GM19397 (cell line): ENCODE results near the gene DCPS.
"Not testable (repeated sequence)": the region's sequence is repeated elsewhere in the genome, so short reads cannot be mapped to it uniquely, and the experiment has no call there.

Experiments used
- ATAC-seq: cut with Tn5 transposase; IDR thresholded peaks from one replicate; pipeline ENCODE4 v1.9.1; 2021; ENCODE audit warnings: mild to moderate bottlenecking, moderate library complexity; ENCODE audit not compliant: unreplicated experiment

The DCPS gene

GRCh38 chr11:126357969-126358762 is 54.3 kb downstream of the DCPS start:
- no peak for ATAC-seq

GRCh38 chr11:126358763-126359160 is 54.9 kb downstream of the DCPS start:
- no peak for ATAC-seq

- no peak for ATAC-seq
Observed at GRCh38 chr11:126359431-126360048, 55.7 kb downstream of the DCPS start.

GRCh38 chr11:126360049-126360446 is 56.2 kb downstream of the DCPS start:
- ATAC-seq: no peak

- ATAC-seq: no peak
Observed at GRCh38 chr11:126361400-126361799, 57.5 kb downstream of the DCPS start.

- no peak for ATAC-seq
Observed at GRCh38 chr11:126362879-126363655, 59.2 kb downstream of the DCPS start.

- ATAC-seq: no peak
Observed at GRCh38 chr11:126363706-126364248, 59.9 kb downstream of the DCPS start.

GRCh38 chr11:126364735-126365134 is 60.9 kb downstream of the DCPS start:
- not testable (repeated sequence) for ATAC-seq

- not testable (repeated sequence) for ATAC-seq
Observed at GRCh38 chr11:126365508-126365907, 61.6 kb downstream of the DCPS start.

GRCh38 chr11:126366064-126366822 is 62.4 kb downstream of the DCPS start:
- no peak for ATAC-seq

- ATAC-seq: not testable (repeated sequence)
Observed at GRCh38 chr11:126366823-126367654, 63.2 kb downstream of the DCPS start.

GRCh38 chr11:126367806-126368205 is 63.9 kb downstream of the DCPS start:
- ATAC-seq: not testable (repeated sequence)

GRCh38 chr11:126368336-126369119 is 64.7 kb downstream of the DCPS start:
- not testable (repeated sequence) for ATAC-seq

- ATAC-seq: no peak
Observed at GRCh38 chr11:126370016-126370415, 66.2 kb downstream of the DCPS start.

GRCh38 chr11:126371595-126371994 is 67.7 kb downstream of the DCPS start:
- ATAC-seq: no peak

GRCh38 chr11:126373389-126374066 is 69.7 kb downstream of the DCPS start:
- not testable (repeated sequence) for ATAC-seq

GRCh38 chr11:126374562-126375300 is 70.9 kb downstream of the DCPS start:
- not testable (repeated sequence) for ATAC-seq

- ATAC-seq: no peak
Observed at GRCh38 chr11:126375726-126376125, 71.9 kb downstream of the DCPS start.
